ENCODE measurements around the gene ANP32B. TPM values are rescaled to one million over a fixed set of nuclear protein-coding genes. Genes with fewer than 3 reads are reported as not detected.

ANP32B gene
- total RNA-seq, 1 experiment from 2014 or later, result 14.8 TPM

DNA sequence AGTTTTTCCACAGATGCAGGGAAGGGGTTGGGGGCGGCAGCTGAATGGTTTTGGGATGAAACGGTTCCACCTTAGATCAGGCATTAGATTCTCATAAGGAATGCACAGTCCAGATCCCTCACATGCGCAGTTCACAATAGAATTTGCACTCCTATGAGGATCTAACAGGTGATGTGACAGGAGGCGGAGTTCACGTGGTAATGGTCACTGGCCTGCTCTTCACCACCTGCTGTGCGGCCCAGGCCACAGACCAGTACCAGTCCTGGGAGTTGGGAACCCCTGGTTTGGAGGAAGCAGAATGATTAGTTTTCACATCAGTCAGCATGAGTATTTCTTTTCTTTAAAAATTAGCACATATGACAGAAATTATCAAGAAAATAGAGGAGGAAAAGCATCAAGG, 26.3 kb downstream of the ANP32B start:
- H3K4me2 ChIP-seq (ENCODE audit: low read length), result no peak overlapping the region
- TF ChIP-seq, protein P1, sequence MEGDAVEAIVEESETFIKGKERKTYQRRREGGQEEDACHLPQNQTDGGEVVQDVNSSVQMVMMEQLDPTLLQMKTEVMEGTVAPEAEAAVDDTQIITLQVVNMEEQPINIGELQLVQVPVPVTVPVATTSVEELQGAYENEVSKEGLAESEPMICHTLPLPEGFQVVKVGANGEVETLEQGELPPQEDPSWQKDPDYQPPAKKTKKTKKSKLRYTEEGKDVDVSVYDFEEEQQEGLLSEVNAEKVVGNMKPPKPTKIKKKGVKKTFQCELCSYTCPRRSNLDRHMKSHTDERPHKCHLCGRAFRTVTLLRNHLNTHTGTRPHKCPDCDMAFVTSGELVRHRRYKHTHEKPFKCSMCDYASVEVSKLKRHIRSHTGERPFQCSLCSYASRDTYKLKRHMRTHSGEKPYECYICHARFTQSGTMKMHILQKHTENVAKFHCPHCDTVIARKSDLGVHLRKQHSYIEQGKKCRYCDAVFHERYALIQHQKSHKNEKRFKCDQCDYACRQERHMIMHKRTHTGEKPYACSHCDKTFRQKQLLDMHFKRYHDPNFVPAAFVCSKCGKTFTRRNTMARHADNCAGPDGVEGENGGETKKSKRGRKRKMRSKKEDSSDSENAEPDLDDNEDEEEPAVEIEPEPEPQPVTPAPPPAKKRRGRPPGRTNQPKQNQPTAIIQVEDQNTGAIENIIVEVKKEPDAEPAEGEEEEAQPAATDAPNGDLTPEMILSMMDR (conservative IDR thresholded peaks at IDR 0.05; ENCODE audit: low read depth, low read length), result no peak
- TF ChIP-seq EZH2 (IDR thresholded peaks at IDR 0.05; ENCODE audit: low read length, unreplicated experiment), result no peak
- TF ChIP-seq EZH2phosphoT487 (IDR thresholded peaks at IDR 0.05; ENCODE audit: borderline replicate concordance, low read length), result no peak
- no peak overlapping the region for H3K4me3 ChIP-seq (ENCODE audit: low read length)
- H3F3A ChIP-seq (ENCODE audit: low read length, unreplicated experiment), result no peaks in the 10 kb centered on the region
- 0 out of 2 replicates have a peak, but pooled peaks cover 10% of the 10 kb centered on the region for H4K20me1 ChIP-seq (ENCODE audit: low read length)
- peak overlapping the region; percentile 8; the same call in 1 of the 2 replicates for H3K27ac ChIP-seq (ENCODE audit: low read length)
- H3K4me1 ChIP-seq (ENCODE audit: insufficient read depth, low read length), result peaks cover 19% of the 10 kb centered on the region
- intact Hi-C loops (cut with micrococcal nuclease), result no loop called here
- H3K9me2 ChIP-seq (replicated peaks; ENCODE audit: low read length), result no peaks in the 10 kb centered on the region
- ChIA-PET POLR2A (ENCODE audit: unreplicated experiment) (no interaction called here), CTCF (no interaction called here)
- no peak overlapping the region for H3K9ac ChIP-seq (ENCODE audit: low read length)
- H3K36me3 ChIP-seq (ENCODE audit: low read depth, low read length), result peaks cover 67% of the 10 kb centered on the region
- DNase-seq (no peak), ATAC-seq (no peak)
- no peaks in the 10 kb centered on the region for H3K9me3 ChIP-seq (ENCODE audit: low read length)
- no TSS peak for BruUV-seq (replicated peaks)
- H2AFZ ChIP-seq (ENCODE audit: low read length), result no peak overlapping the region
- H3K79me2 ChIP-seq (ENCODE audit: low read length), result peaks cover 27% of the 10 kb centered on the region
- no peaks in the 10 kb centered on the region for H3K27me3 ChIP-seq (ENCODE audit: low read length)

DNA sequence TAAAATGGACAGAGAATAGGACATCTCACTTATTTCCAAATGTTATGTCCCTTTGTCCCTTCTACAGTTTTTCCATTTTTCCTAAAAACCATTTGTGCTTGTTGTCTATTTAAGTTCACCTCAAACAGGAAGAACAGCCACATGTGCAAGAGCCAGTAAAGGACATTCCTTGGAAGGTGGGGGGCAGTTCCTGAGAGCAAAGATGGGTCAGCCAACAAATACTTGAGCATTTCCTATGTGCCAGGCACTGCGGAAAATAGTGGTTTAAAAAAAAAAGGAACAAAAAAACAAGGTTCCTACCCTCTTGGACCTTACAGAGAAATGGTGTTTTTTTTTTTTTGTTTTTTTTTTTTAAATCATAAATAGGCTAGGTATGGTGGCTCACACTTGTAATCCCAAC, 26.8 kb downstream of the ANP32B start:
- Histone ChIP-seq H3K27ac (ENCODE audit: low read length) (no peak overlapping the region), H3K4me2 (ENCODE audit: low read length) (no peak overlapping the region), H4K20me1 (ENCODE audit: low read length) (0 out of 2 replicates have a peak, but pooled peaks cover 10% of the 10 kb centered on the region), H3K4me3 (ENCODE audit: low read length) (no peak overlapping the region), H2AFZ (ENCODE audit: low read length) (no peak overlapping the region), H3K9ac (ENCODE audit: low read length) (no peak overlapping the region), H3K27me3 (ENCODE audit: low read length) (no peaks in the 10 kb centered on the region), H3K9me3 (ENCODE audit: low read length) (no peaks in the 10 kb centered on the region), H3K9me2 (replicated peaks; ENCODE audit: low read length) (no peaks in the 10 kb centered on the region), H3K36me3 (ENCODE audit: low read depth, low read length) (peaks cover 65% of the 10 kb centered on the region), H3F3A (ENCODE audit: low read length, unreplicated experiment) (no peaks in the 10 kb centered on the region), H3K4me1 (ENCODE audit: insufficient read depth, low read length) (peaks cover 19% of the 10 kb centered on the region), H3K79me2 (ENCODE audit: low read length) (peaks cover 27% of the 10 kb centered on the region)
- ATAC-seq, result no peak
- ChIA-PET POLR2A (ENCODE audit: unreplicated experiment) (no interaction called here), CTCF (no interaction called here)
- DNase-seq, result no peak
- no TSS peak for BruUV-seq (replicated peaks)
- TF ChIP-seq EZH2 (IDR thresholded peaks at IDR 0.05; ENCODE audit: low read length, unreplicated experiment) (no peak), EZH2phosphoT487 (IDR thresholded peaks at IDR 0.05; ENCODE audit: borderline replicate concordance, low read length) (no peak)
- TF ChIP-seq, protein P1 (conservative IDR thresholded peaks at IDR 0.05; ENCODE audit: low read depth, low read length), result no peak
- intact Hi-C loops (cut with micrococcal nuclease), result no loop called here

DNA sequence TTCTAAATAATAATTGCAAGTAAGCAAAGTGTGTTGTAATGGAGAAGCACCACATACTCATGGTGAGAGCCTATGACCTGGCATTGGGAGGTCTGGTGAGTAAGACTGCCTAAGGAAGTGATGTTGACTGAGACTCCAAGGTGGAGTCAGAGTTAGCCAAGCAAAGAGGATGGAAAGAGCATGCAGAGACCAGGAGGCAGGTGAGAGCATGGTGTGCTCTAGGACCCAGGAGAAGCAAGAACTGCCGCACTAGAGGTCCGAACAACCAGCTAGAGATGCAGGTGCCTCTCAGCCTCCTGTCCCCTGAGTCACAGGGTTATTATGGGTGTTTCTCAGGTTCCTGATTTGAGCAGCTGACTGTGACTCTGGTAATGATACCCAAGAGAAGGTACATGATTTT, 27.3 kb downstream of the ANP32B start:
- H4K20me1 ChIP-seq (ENCODE audit: low read length), result 0 out of 2 replicates have a peak, but pooled peaks cover 10% of the 10 kb centered on the region
- ATAC-seq (peak; percentile 66), DNase-seq (peak; percentile 40)
- intact Hi-C loops (cut with micrococcal nuclease), result no loop called here
- H3K9me2 ChIP-seq (replicated peaks; ENCODE audit: low read length), result no peaks in the 10 kb centered on the region
- no peak overlapping the region for H3K4me2 ChIP-seq (ENCODE audit: low read length)
- H3K36me3 ChIP-seq (ENCODE audit: low read depth, low read length), result peaks cover 60% of the 10 kb centered on the region
- H2AFZ ChIP-seq (ENCODE audit: low read length), result no peak overlapping the region
- CTCF ChIA-PET, result no interaction called here
- H3K79me2 ChIP-seq (ENCODE audit: low read length), result peaks cover 27% of the 10 kb centered on the region
- no peaks in the 10 kb centered on the region for H3K27me3 ChIP-seq (ENCODE audit: low read length)
- BruUV-seq (replicated peaks), result no TSS peak
- H3K27ac ChIP-seq (ENCODE audit: low read length), result no peak overlapping the region
- H3K4me1 ChIP-seq (ENCODE audit: insufficient read depth, low read length), result peaks cover 19% of the 10 kb centered on the region
- no peak overlapping the region for H3K4me3 ChIP-seq (ENCODE audit: low read length)
- no peak overlapping the region for H3K9ac ChIP-seq (ENCODE audit: low read length)
- no peaks in the 10 kb centered on the region for H3K9me3 ChIP-seq (ENCODE audit: low read length)
- no peaks in the 10 kb centered on the region for H3F3A ChIP-seq (ENCODE audit: low read length, unreplicated experiment)
- TF ChIP-seq, protein P1 (conservative IDR thresholded peaks at IDR 0.05; ENCODE audit: low read depth, low read length), result no peak
- TF ChIP-seq EZH2phosphoT487 (IDR thresholded peaks at IDR 0.05; ENCODE audit: borderline replicate concordance, low read length) (no peak), EZH2 (IDR thresholded peaks at IDR 0.05; ENCODE audit: low read length, unreplicated experiment) (no peak)
- POLR2A ChIA-PET (ENCODE audit: unreplicated experiment), result no interaction called here
